ENCODE data around the gene GPR137B.
"Not testable (repeated sequence)": the region's sequence is repeated elsewhere in the genome, so short reads cannot be mapped to it uniquely, and the experiment has no call there.

GPR137B gene

DNA sequence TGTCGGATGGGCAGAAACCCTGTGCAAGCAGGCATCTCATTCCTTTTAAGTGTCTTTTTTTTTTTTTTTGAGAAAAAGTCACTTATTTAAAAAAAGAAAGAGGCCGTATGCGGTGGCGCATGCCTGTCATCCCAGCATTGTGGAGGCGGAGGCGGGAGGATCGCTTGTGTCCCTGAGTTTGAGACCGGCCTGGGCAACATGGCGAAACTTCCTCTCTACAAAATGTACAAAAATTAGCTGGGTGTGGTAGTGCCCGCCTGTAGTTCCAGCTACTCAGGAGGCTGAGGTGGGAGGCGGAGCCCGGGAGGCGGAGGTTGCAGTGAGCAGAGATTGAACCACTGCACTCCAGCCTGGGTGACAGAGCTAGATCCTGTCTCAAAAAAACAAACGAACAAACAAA is 1.7 kb downstream of the GPR137B start:
- no peak for DNase-seq (ENCODE audit: low read depth in 2 of 2)

DNA sequence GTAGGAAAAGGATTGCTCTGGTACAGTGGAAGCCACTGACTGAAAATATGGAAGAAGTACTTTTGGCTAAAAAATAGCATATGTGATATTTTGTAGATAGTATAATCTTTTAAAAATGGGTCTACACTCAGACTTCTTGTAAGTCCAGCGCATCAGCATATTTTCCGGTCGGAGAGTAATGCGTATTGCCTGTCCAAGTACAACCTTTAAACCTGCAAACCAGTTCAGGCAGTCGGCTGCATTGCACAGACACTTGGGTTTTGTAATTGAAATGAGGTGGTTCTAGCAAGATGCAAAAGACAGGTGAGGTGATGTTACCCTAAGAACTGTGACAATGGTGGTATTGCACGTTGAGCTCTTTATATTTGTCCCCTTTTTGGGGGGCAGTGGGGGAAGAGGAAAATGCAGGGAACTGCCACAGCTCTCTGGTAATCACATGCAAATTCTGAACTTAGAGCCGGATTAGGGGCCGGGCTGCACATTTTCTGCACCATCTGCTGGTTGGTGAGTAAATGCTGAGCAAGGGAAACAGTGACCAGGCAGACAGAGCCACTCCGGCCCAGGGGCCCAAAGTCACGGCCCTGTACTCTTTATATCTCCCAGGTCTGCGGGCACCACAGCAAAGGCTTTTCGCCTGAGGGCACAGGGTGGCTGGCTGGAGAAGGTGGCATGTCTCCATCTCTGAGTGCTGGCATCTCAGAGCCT is 2.3 kb downstream of the GPR137B start:
- no peak for DNase-seq (ENCODE audit: low read depth in 2 of 2)

DNA sequence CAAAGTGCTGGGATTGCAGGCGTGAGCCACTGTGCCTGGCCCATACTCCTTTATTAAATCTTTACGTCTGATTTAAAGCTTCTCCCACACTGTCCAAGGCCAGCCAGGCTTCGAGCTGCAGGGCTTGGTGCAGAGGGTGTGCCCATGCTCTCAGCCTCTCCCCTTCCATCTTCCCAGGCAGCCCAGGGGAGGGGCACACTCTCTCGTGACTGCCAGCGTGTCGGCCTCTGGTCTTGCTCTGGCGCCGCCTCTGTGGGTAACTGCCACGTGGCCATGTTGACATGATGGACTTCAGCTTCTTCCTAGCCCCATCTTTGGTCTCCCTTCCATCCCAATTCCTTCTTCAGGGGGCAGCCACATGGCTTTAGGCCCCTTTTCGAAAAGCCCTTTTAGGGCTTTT is 4.7 kb downstream of the GPR137B start:
- no peak for DNase-seq (ENCODE audit: low read depth in 2 of 2)

DNA sequence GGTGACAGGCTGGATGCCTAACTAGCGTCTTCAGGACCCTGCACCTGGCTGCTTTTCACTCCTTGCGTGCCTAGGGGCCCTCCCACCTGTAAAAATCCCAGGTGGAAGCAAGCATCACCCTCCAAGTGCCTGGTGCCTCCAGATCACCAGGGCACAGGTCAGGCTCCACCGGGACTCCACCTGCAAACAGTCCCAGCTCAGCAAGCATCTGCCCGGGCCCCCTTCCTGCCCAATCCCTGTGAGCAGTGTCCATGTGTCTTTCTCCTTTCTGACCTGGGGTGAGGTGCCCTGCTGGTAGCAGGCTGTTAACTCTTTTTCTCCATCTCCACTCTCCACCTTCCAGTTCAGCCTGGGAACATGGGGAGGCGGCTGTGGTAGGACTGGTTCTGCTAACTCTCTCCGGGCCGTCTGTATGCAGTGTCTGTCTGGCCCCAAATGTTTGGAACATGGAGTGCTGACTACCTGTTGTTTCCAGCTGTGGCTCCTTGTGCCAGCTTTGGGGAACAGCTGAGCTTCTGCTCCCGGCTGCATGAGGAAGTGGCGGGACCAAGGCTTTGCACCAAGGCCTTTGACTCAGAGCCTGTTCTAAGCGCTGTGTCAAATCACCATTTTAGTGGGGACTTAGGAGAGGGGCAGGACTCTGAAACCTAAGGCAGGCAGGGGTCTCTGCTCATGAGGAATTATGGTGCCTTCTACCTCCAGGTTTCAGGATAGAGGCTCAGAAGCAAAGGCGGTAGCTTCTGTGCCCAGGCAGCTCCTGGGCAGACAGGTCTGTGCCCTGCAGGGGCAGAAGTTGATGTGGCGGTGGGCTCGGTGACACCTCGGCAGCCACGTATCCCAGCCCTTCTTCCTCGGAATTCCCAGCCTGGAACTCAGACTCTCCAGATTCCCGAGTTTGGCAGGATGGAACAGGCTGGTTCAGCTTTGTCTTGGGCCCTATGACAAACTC is 5.5 kb downstream of the GPR137B start:
- DNase-seq (ENCODE audit: low read depth in 2 of 2): no peak

DNA sequence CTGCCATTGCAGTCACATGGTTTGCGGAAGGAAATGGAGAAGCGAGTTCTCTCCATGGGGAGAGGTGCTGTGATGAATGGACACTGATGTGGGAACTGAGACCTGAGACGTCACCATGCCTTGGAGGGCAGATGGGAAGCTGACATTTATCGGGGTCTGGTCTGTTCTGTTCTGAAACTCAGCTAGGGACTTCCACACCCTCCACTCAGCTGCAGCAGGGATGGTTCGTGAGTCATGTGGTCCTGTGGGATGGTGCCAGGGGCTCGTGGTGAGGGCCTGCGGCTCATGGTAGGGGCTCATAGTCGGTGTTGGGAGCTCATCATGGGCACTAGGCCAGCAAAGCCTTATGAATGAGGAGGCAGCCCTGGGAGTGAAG is 6.1 kb downstream of the GPR137B start:
- no peak for DNase-seq (ENCODE audit: low read depth in 2 of 2)

DNA sequence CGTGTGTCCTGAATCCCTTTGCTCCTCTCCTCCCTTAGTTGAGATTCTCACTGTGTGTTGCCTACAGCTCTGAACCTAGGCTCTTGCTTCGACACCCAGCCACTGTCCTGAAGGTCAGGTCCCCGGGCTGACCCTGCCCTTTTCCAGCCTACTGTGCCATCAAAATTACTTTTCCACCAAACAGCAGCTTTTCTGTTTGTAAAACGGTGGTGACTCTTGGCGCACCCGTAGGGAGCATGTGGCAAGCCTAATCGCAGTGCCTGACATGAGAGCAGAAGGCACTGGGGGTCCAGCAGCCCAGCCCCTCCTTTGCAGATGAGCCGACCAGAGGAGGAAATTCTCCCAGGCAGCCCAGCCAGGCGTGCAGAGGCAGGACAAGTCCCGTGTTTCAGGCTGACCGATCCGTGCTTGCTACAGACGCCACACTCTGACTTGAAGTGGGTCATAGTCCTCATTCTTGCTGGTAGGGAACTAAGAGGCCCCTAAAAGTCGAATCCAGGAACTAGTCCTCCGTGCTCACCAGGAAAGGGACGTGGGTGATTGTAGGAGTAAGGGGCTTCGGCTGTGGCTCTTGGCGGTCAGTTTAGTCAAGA is 6.8 kb downstream of the GPR137B start:
- DNase-seq (ENCODE audit: low read depth in 2 of 2): no peak

DNA sequence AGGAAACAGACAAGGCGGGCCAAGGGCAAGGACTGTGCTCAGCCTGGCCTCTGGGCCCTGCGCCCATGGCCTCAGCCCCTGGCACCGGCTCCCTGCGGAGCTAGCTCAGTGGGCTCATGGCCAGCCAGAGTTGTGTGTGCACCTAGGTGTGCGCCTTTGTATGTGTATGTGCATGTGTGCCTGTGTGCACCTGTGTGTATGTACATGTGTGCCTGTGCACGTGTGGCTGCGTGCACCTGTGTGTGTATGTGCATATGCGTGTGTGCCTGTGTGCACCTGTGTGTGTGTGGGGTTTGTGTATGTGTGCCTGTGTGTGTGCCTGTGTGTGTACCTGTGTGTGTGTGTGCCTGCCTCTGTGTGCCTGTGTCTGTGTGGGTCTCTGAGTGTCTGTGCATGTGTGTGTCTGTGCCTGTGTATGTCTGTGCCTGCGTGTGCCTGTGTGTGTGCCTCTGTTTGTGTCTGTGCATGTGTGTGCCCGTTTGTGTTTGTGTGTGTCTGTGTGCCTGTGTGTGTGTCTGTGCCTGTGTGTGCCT is 7.4 kb downstream of the GPR137B start:
- no peak for DNase-seq (ENCODE audit: low read depth in 2 of 2)

DNA sequence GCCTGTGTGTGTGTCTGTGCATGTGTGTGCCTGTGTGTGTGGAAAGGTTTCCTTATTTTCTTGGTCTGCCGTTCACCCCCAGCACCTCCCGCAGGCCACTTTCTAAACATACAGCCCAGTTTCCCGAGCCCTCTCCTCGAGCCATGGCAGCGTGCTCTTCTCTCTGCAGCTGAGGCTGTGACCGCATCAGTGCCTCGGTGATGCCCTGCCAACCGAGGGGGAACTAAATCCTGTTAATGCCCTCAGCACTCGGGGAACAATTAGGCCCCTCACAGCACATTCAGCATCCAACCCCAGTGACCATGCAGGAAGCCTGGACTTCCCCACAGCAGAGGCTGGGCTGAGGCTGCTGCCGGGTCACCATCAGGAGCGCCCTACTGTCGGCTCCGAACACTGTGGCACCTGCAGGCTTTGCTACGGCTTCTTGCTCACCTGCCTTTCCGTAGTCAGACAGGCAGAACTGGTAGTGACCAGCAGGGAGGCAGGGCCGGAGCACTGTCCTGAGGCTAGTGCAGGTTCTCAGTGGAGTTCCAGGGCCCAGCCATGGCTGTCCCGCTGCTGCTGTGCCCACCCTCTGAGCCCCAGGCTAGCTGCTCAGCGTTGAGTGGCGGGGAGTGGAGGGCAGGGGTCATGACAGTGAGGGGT is 8.1 kb downstream of the GPR137B start:
- DNase-seq (ENCODE audit: low read depth in 2 of 2): no peak

DNA sequence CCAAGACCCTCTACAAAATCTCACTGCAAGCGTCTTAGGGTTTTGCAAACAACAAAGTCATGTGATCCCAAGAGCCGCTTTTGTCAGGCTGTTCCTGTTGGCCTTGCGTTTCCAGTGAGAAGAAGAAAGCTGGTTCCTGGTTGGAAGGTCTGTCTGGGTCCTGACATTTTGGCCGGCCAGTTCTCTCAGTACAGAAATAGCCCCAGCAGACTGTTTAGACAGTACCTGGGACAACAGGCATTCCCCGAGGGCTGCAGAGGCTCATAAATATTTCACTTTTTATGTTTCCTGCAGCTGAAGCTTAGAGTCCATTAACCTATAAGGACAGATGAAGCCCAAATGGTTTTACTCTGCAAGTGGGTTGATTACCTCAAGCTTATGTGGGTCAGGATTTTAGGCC is 8.6 kb downstream of the GPR137B start:
- DNase-seq (ENCODE audit: low read depth in 2 of 2): no peak

DNA sequence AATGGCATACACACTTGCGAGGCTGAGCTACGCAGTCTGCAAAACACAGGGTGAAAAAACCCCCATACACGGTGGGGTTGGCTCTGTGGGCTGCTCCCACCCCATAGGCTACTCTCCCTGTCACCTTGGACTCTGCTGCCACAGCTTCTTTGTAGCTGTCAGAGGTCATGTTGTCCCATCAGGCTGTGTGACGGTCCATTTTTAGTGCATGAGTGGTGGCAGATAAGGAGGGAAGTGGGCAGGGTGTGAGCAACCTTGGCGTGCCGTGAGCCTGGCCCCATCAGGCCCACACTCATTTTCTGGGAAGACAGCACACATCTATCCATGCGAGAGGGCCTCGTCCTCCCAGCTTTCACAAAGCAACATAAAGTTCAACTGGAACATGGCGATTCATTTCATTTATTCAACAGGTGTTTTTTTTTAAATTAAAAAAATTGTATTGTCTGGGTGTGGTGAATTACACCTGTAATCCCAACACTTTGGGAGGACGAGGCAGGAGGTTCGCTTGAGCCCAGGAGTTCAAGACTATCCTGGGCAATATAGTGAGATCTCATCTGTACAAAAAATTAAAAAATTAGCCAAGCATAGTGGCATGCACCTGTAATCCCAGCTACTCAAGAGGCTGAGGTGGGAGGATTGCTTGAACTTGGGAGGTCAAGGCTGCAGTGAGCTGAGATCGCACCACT is 9.5 kb downstream of the GPR137B start:
- no peak for DNase-seq (ENCODE audit: low read depth in 2 of 2)

DNA sequence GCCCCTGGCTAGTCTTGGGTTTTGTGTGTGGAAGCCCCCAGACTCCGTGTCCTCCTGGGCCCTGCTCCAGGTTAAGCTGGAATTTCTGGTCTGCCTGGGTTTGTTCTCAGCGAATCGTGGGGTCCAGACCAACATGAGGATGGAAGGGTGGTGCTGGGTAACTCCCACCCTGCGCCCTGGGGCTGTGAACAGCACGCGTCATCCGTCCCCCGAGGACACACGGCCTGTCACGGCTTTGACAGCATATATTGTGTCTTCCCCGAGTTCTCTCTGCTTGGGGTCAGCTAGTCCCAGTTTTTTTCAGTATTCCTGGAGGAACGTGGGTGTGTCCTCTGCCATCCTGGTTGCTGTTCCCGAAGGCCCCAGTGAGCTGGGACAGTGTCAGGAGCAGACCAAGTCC is 11.8 kb downstream of the GPR137B start:
- DNase-seq (ENCODE audit: low read depth in 2 of 2): no peak

DNA sequence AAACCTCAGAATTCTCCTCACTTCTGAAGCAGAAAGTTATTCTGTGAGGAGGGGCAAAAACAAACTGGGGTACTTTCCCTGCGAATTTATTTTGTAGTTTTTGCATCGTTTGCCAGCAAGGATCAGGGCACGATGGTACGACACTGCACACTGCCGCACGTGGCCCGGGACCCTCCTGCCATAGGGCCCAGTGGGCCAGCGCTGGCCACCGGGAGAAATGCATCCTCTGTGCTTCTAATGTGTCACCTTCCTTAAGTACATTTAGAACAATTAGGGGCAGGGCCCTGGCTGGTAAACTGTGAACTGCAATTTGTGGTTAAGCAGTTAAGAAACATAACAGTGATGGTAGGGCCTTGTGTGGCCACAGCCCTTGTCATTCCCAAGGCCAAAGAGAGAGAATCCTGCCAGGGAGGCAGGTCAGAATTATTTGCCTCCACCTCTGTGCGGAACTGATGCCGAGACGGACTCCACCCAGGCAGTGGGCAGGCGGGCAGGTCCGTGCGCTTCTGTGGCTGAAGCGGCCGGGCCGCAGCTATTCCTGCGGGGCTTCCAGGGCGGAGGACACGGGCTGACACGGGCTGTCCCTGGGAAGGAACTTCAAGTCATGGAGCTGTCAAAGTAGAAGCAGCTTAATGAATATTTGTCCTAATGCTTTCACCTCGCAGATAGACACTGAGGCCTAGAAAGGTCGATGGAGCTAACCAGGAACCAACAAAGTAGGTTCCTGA is 12.5 kb downstream of the GPR137B start:
- DNase-seq (ENCODE audit: low read depth in 2 of 2): no peak

DNA sequence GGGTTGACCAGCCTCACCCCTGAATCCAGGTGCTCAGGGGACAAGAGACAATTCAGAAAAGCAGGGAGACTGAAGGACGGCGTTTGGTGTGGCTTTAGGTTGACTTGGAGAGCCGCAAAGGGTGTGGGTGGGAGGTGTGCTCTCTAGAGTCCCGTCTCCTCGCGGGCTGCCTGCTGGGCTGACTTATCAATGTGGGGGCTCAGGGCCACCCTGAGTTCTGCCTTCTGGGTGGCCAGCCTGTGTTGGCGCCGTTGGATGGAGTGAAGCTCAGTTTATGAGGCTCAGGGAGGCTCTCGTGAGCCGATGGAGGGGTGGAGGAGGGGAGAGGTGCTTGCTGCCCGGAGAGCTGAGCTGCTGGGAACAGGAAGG is 13.0 kb downstream of the GPR137B start:
- DNase-seq (ENCODE audit: low read depth in 2 of 2): no peak

DNA sequence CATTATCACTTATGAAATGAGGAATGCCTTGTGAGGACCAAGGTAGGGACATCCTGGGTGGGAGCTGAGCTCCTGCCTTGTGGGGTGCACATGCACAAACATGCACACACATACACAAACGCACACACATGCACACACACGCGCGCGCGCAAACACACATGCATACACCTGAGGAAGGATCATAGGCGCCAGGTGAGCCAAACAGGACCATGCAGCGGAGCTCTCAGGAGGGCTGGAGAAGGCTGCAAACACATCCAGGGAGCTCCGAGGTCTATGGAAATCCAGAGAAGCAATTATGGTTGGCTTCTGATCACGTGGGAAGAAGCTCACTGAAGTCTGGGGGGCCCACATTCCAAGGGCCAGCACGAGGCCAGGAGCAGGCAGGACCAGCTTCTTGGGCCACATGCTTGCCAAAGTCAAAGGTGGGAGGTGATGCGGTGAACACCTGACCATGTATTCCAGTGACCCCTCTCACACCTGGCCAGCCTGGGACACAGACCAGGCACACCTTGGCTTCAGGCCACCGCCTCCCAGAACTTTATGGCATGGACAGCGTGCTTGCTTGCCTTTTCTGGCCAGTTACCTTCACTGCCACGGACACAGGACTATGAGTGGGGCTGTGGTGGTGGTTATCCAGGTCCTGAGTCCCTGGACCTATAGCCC is 13.6 kb downstream of the GPR137B start:
- no peak for DNase-seq (ENCODE audit: low read depth in 2 of 2)

DNA sequence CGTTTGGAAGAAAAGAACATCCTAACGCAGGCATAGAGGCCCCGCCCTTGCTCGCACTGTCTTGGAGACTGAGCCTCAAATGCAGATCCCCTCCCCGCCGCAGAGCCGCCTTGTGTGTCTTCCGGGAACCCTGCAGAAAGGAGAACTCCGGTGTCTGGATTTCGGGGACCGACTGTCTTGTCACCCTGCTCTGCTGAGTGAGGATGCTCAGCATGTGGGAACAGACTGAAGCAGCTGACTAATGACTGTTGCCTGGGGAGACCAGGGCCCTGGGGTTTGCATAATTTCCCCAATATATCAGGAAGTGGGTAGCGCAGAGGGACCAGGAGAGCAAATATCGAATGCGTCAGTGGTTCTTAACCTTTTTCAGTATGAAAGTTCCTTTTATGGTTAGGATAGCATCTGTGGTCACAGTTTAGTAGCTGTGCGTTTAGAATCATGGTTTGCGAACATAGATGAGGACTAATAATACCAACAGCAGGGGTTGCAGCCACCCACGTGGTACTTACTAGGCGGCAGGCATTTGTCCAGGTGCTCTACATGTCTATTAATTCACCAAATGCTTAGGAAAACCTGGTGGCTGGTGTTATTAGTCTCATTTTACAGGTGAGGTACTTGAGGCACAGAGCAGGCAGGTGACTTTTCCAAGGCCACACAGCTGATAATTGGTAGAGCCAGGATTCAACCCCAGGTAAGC is 14.3 kb downstream of the GPR137B start:
- DNase-seq (ENCODE audit: low read depth in 2 of 2): no peak

DNA sequence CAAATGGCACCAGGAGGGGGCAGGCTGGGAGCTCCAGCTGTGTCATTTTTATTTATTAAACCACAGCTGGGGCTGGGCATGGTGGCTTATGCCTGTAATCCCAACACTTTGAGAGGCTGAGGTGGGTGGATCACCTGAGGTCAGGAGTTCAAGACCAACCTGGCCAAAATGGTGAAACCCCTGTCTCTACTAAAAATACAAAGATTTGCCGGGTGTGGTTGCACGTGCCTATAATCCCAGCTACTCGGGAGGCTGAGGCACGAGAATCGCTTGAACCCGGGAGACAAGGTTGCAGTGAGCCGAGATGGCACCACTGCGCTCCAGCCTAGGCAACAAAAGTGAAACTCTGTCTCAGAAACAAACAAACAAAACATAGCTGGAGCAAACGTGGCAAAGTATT is 15.7 kb downstream of the GPR137B start:
- DNase-seq (ENCODE audit: low read depth in 2 of 2): not testable (repeated sequence)

DNA sequence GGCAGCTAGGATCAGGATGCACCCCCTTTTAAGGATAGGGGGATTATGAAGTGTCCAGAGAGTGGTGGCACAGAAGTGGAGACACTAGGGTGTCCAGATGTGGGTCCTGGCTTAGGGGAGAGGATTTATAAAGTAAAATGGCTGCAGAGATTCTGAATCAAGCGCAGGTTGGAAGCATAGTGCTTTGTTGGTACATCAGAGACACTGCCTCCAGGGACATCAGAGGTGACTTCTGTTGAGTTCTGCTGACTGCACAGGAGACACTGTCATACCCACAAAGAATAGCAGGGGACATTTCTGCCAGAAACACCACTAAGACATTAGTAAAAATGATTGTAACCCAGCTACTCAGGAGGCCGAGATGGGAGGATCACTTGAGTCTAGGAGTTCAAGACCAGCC is 16.4 kb downstream of the GPR137B start:
- DNase-seq (ENCODE audit: low read depth in 2 of 2): no peak

DNA sequence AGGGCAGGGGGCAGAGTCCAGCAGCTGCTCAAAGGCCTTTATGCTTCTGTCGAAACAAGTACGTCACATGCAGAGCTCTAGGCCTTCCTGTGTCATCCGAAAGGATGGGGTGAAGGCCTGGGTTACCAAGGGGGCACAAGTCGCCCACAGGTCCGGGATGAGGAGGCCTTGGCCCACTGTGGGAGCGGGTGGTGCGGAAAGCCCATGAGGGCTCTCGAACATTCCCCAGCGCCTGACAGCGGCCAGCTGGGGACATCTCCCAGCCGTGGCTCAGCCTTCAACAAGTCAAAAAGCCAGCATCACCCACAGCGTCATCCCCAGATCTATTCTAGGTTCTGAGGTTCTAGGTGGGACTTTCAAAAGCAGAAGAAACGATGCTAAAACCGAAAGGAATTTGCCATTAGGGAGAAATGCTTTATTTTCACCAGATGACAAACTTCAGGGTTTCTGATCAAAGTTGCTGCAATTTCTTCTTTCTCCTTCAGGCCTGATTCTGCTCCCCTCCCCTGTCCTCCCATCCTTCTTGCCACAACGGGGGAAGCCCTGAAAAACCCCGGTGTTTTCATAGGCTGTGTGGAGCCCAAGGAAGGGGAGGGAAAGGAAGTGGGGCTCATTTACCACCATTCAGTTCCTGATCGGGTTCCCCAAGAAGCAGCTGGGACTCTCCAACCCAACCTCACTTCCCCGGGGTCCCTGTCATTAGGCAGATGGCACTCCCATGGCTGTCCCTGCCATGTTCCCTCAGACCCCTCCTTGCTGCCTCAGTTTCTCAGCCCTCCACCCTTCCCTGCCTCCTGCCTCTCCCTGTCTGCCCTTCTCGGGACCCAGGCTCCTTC is 17.6 kb downstream of the GPR137B start:
- DNase-seq (ENCODE audit: low read depth in 2 of 2): no peak

Data from stimulated activated CD4-positive, alpha-beta T cell treated with anti-CD3 and anti-CD28 coated beads, Interleukin-4, amount 100 ng/mL, for 48 hours (primary cell).